Right lobe of liver (tissue), 6 donors: ENCODE measurements around the gene WSB1. TPM values are rescaled to one million over a fixed set of nuclear protein-coding genes. Genes with fewer than 3 reads are reported as not detected.

Source experiments
- ATAC-seq, 4 donors: fragments of 200-7000 bp; cut with Tn5 transposase; one replicate each; pipeline ENCODE4 v1.9.1; 2020; ENCODE audit warnings: mild to moderate bottlenecking in 4 of 4, moderate library complexity in 4 of 4
- DNase-seq, 3 donors: peaks; one replicate each; pipeline ENCODE4 v3.0.0-alpha.2; 2020
- H3K27ac ChIP-seq, 3 donors: fragments of 200-600 bp; one replicate each; pipeline ENCODE4 v1.8.0; 2022
- H3K27me3 ChIP-seq, 2 donors: fragments of 200-600 bp; one replicate each; pipeline ENCODE4 v1.8.0; 2022
- H3K36me3 ChIP-seq, 4 donors: fragments of 200-600 bp; sonication (generic) in 1 of 4; one replicate each; pipeline versions ENCODE4 v1.5.1 to v1.8.0; 2017 to 2022; ENCODE audit warnings: control low read depth in 1 of 4
- H3K4me1 ChIP-seq, 4 donors: fragments of 200-600 bp; sonication (generic) in 1 of 4; one replicate each; pipeline versions ENCODE4 v1.5.1 to v1.8.0; 2017 to 2022; ENCODE audit warnings: control low read depth in 1 of 4
- H3K4me3 ChIP-seq, 3 donors: fragments of 200-600 bp; one replicate each; pipeline ENCODE4 v1.8.0; 2022
- H3K9me3 ChIP-seq, 4 donors: fragments of 200-600 bp; sonication (generic) in 1 of 4; one replicate each; pipeline versions ENCODE4 v1.5.1 to v1.8.0; 2017 to 2022; ENCODE audit warnings: control low read depth in 1 of 4
- POLR2A ChIP-seq: fragments of 450-650 bp; IDR thresholded peaks from one replicate; pipeline ENCODE4 v1.6.1; 2017; ENCODE audit warnings: antibody characterized with exemption, mild to moderate bottlenecking
- WGBS: methylation state at CpG from one replicate; pipeline ENCODE4 v1.1.6; 2018; ENCODE audit warnings: low coverage, low lambda C conversion rate; ENCODE audit not compliant: insufficient coverage; ENCODE audit errors: missing lambda C conversion rate; 5-methylcytosine and 5-hydroxymethylcytosine counted together
- intact Hi-C, 2 donors: fragments of 100-400 bp; cut with DNase I; formaldehyde crosslinking; loops; one replicate each; pipeline versions ENCODE4 v1.11.2 to v1.14.1; 2022
- total RNA-seq, 6 experiments: library from RNA; depleted of rRNA in 2 of 6; stranded (reverse); fragments of >200 nt in 2 of 6; fragmentation: NEBNext Ultra II Directional in 3 of 6; extraction: Animal tissue kit (Norgen Biotek cat#: 25700) in 3 of 6; gene quantifications; one replicate each; pipeline versions ENCODE4 v1.1.0 to v1.2.4, GENCODE V29; 2016 to 2023
- TF ChIP-seq, protein P1 (sequence below), 4 donors: fragments of 200-600 bp in 3 of 4; fragments of 450-650 bp in 1 of 4; IDR thresholded peaks; one replicate each; pipeline versions ENCODE4 v1.5.1 to v1.8.0; 2016 to 2022; ENCODE audit warnings: antibody characterized with exemption in 4 of 4, mild to moderate bottlenecking in 2 of 4
- donor health status: DM: no; HTN: yes; CAD: no.
- donor health status: DM: no; HTN: no; CAD: no.
- donor health status: DM: no; HTN: no; CAD: no.
- donor health status: DM: no; HTN: yes; CAD: no.
- donor health status: DM: no; HTN: yes; CAD: no.

The WSB1 gene
- total RNA-seq, 6 experiments from 2014 or later = 28.3 to 97.6 (median 35.0) TPM

DNA sequence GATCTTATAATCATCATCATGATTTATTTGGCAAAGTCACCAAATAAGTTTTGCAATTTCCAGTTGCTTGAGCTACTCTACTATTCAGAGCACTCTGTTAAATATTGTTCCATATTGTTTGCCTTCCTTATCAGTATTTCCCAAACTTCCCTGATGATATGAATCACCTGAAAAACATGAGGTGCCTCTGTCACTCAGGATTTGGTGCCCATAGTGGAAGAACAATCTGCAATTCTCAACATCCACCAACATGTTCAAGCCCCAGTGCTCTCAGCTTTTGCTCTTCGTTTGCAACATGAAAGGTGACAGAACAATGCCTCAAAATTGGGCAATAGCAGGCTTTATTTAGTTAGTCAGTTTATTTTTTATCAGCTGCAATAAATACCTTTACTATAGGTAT lies 28.6 kb upstream of the WSB1 start:
- no peak overlapping the region for H3K27ac ChIP-seq
- TF ChIP-seq POLR2A = no peak
- TF ChIP-seq, protein P1, sequence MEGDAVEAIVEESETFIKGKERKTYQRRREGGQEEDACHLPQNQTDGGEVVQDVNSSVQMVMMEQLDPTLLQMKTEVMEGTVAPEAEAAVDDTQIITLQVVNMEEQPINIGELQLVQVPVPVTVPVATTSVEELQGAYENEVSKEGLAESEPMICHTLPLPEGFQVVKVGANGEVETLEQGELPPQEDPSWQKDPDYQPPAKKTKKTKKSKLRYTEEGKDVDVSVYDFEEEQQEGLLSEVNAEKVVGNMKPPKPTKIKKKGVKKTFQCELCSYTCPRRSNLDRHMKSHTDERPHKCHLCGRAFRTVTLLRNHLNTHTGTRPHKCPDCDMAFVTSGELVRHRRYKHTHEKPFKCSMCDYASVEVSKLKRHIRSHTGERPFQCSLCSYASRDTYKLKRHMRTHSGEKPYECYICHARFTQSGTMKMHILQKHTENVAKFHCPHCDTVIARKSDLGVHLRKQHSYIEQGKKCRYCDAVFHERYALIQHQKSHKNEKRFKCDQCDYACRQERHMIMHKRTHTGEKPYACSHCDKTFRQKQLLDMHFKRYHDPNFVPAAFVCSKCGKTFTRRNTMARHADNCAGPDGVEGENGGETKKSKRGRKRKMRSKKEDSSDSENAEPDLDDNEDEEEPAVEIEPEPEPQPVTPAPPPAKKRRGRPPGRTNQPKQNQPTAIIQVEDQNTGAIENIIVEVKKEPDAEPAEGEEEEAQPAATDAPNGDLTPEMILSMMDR (IDR thresholded peaks at IDR 0.05) = no peak
- DNase-seq = no peak
- intact Hi-C loops = no loop called here
- H3K4me3 ChIP-seq = no peak overlapping the region
- 10% methylated on average over 1 of the region's 1 CpG for WGBS
- H3K27me3 ChIP-seq = no peaks in the 10 kb centered on the region
- no peaks in the 10 kb centered on the region for H3K36me3 ChIP-seq
- no peaks in the 10 kb centered on the region for H3K4me1 ChIP-seq
- H3K9me3 ChIP-seq = no peaks in the 10 kb centered on the region
- ATAC-seq = peak; percentile 33 to 91 (median 66)

DNA sequence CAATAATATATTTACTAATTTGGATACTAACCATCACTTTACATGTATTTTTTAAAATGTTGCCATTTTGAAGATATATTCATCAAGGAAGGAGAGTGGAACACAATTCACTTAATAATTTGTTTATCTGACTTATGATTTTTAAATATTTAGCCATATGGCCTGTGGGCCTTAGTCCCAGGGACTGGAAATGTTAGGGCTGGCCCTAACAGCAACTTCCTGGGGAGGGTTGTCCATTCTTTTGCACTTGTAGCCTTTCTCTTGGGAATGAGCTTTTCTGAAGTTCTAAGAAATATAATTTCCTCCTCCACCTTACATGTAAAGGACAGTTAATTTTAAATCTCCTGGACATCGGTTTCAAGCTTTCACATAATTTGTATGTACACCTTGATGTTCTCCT lies 27.7 kb upstream of the WSB1 start:
- 100% methylated on average over 1 of the region's 1 CpG for WGBS
- Histone ChIP-seq H3K4me3 (no peak overlapping the region), H3K27me3 (no peaks in the 10 kb centered on the region), H3K36me3 (no peaks in the 10 kb centered on the region), H3K4me1 (no peaks in the 10 kb centered on the region), H3K27ac (no peak overlapping the region), H3K9me3 (no peaks in the 10 kb centered on the region)
- intact Hi-C loops = no loop called here
- TF ChIP-seq, protein P1 (IDR thresholded peaks at IDR 0.05) = no peak
- TF ChIP-seq POLR2A = no peak
- ATAC-seq (no peak), DNase-seq (no peak)

DNA sequence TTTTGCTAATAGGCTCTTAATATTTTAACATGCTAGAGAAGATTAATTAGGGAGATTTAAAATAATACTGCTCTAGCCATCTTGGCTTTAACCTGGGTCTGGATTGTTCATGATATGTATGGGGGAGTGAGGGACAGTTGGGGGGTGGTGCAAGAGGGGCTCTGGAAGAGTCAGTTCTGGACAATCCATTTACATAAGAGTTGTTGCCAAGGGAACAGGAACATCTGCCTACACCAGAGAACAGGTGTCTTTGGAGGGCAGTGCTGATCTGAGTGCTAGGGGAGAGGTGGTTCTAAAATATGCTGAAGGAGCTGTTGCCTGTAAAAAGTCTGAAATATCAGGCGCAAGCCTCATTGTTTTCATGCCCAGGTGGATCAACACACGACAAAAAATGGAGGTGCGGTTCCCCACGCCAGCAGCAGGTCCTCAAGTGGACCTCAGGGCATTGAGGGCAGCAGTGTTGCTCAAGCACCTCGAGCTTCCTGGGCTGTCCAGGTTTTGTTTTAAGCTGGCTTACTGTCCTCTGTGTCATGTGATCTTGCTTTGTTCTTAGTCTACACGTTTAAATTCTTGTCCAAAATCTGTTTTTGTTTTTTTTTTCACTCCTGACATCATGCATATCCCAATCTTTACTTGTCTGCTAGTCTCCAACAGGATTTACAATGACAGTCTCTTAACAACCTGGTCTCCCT lies 25.4 kb upstream of the WSB1 start:
- H3K27me3 ChIP-seq = no peaks in the 10 kb centered on the region
- H3K27ac ChIP-seq = no peak overlapping the region
- peak in 3 of 4 donors; percentile 58 to 66 (median 61) for ATAC-seq
- no peaks in the 10 kb centered on the region for H3K9me3 ChIP-seq
- 44% methylated on average over 3 of the region's 6 CpGs for WGBS
- intact Hi-C loops = no loop called here
- H3K4me1 ChIP-seq = no peaks in the 10 kb centered on the region
- no peak for DNase-seq
- TF ChIP-seq, protein P1 (IDR thresholded peaks at IDR 0.05) = no peak
- no peak for TF ChIP-seq POLR2A
- H3K36me3 ChIP-seq = no peaks in the 10 kb centered on the region
- H3K4me3 ChIP-seq = no peak overlapping the region

DNA sequence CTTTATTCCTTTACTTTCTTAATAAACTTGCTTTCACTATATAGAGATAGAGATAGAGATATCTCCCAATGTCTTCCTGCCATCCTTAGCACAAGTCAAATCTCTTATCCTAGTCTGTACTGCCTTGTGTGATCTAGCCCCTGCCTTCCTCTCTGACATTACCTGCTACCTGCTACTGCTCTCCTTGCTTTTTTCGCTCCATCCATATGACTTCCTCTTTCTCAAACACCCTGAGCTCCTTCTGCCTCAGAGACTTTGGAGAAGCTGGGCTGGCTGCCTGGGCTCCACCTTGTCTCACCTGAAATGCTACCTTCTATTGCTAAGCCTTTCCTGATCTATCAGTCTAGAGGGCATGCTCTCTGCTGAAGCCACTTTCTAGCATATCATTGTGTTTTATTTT lies 24.7 kb upstream of the WSB1 start:
- intact Hi-C loops = no loop called here
- no peaks in the 10 kb centered on the region for H3K9me3 ChIP-seq
- no peak for DNase-seq
- no peak for ATAC-seq
- no peak overlapping the region for H3K27ac ChIP-seq
- no peak for TF ChIP-seq POLR2A
- TF ChIP-seq, protein P1 (IDR thresholded peaks at IDR 0.05) = no peak
- H3K36me3 ChIP-seq = no peaks in the 10 kb centered on the region
- whole genome bisulfite sequencing = 88% methylated on average over 1 of the region's 1 CpG
- no peaks in the 10 kb centered on the region for H3K4me1 ChIP-seq
- H3K4me3 ChIP-seq = no peak overlapping the region
- H3K27me3 ChIP-seq = no peaks in the 10 kb centered on the region
